Muscle of arm (tissue), 14 donors: Measurements from ENCODE around the gene SMAD6. TPM values are rescaled to one million over a fixed set of nuclear protein-coding genes. Genes with fewer than 3 reads are reported as not detected.

Source experiments
- DNase-seq: peaks from one replicate; pipeline ENCODE4 v3.0.0-alpha.2; 2013
- long read RNA-seq, 11 donors: transcript quantifications; one replicate each; lab custom pipeline, GENCODE V29; 2026
- polyA plus RNA-seq, 12 donors: library from polyadenylated mRNA; unstranded; fragments of 120-200 nt; gene quantifications; one replicate each; pipeline ENCODE4 v1.2.1, GENCODE V29; 2013; ENCODE audit not compliant: insufficient read length in 12 of 12

SMAD6 gene
- polyA plus RNA-seq = 10 to 100 TPM in 1 of 12 donors, 1 to 10 TPM in 9, not detected in 2; 3.2 to 11.6 (median 3.7) TPM
- long read RNA-seq, donor 1, transcript SMAD6-201 (4 exons, 3,835 nt) = major isoform, 10 of 10 reads
- long read RNA-seq, donor 1, partial matches to known transcripts = 0 of 10 reads
- long read RNA-seq, donor 1, other reads (novel, unspliced or antisense) = 0 of 10 reads
- long read RNA-seq, donor 2, partial matches to known transcripts = 0 of 1 reads
- long read RNA-seq, donor 2, other reads (novel, unspliced or antisense) = 0 of 1 reads
- long read RNA-seq, donor 3, partial matches to known transcripts = 0 of 1 reads
- long read RNA-seq, donor 3, other reads (novel, unspliced or antisense) = 0 of 1 reads
- long read RNA-seq, donor 4, full-length matches to known transcripts = 2 of 2 reads
- long read RNA-seq, donor 4, partial matches to known transcripts = 0 of 2 reads
- long read RNA-seq, donor 4, other reads (novel, unspliced or antisense) = 0 of 2 reads
- long read RNA-seq, donor 5 = 0 reads
- long read RNA-seq, donor 6 = 0 reads
- long read RNA-seq, donor 7, partial matches to known transcripts = 0 of 2 reads
- long read RNA-seq, donor 7, other reads (novel, unspliced or antisense) = 0 of 2 reads
- long read RNA-seq, donor 8, transcript SMAD6-201 (4 exons, 3,835 nt) = major isoform, 5 of 5 reads
- long read RNA-seq, donor 8, partial matches to known transcripts = 0 of 5 reads
- long read RNA-seq, donor 8, other reads (novel, unspliced or antisense) = 0 of 5 reads
- long read RNA-seq, donor 9, full-length matches to known transcripts = 3 of 3 reads
- long read RNA-seq, donor 9, partial matches to known transcripts = 0 of 3 reads
- long read RNA-seq, donor 9, other reads (novel, unspliced or antisense) = 0 of 3 reads
- long read RNA-seq, donor 10, full-length matches to known transcripts = 5 of 5 reads
- long read RNA-seq, donor 10, partial matches to known transcripts = 0 of 5 reads
- long read RNA-seq, donor 10, other reads (novel, unspliced or antisense) = 0 of 5 reads
- long read RNA-seq, donor 11, full-length matches to known transcripts = 2 of 2 reads
- long read RNA-seq, donor 11, partial matches to known transcripts = 0 of 2 reads
- long read RNA-seq, donor 11, other reads (novel, unspliced or antisense) = 0 of 2 reads

GRCh38 chr15:66702035-66702786 lies at the start of gene SMAD6:
TSS of gene SMAD6 (plus strand) at chr15:66702236. CDS start at chr15:66703259, 1,023 bp downstream.
- DNase-seq = peak; percentile 88

GRCh38 chr15:66652806-66653205 lies 49.2 kb upstream of the SMAD6 start:
- DNase-seq = no peak

- no peak for DNase-seq
Observed at GRCh38 chr15:66653398-66653797, 48.6 kb upstream of the SMAD6 start.

- no peak for DNase-seq
Observed at GRCh38 chr15:66653852-66654251, 48.2 kb upstream of the SMAD6 start.

GRCh38 chr15:66654361-66654738 lies 47.7 kb upstream of the SMAD6 start:
- no peak for DNase-seq

- no peak for DNase-seq
Observed at GRCh38 chr15:66654739-66655375, 47.2 kb upstream of the SMAD6 start.

GRCh38 chr15:66655511-66655910 lies 46.5 kb upstream of the SMAD6 start:
- DNase-seq = no peak

- DNase-seq = no peak
Observed at GRCh38 chr15:66655997-66656396, 46.0 kb upstream of the SMAD6 start.

GRCh38 chr15:66657185-66658020 lies 44.6 kb upstream of the SMAD6 start:
- no peak for DNase-seq

- DNase-seq = no peak
Observed at GRCh38 chr15:66658044-66658443, 44.0 kb upstream of the SMAD6 start.

- no peak for DNase-seq
Observed at GRCh38 chr15:66658855-66659254, 43.2 kb upstream of the SMAD6 start.

- no peak for DNase-seq
Observed at GRCh38 chr15:66659384-66659783, 42.7 kb upstream of the SMAD6 start.

GRCh38 chr15:66661432-66662096 lies 40.5 kb upstream of the SMAD6 start:
- no peak for DNase-seq

GRCh38 chr15:66662522-66662921 lies 39.5 kb upstream of the SMAD6 start:
- no peak for DNase-seq

GRCh38 chr15:66663664-66664063 lies 38.4 kb upstream of the SMAD6 start:
- no peak for DNase-seq

- no peak for DNase-seq
Observed at GRCh38 chr15:66670175-66670574, 31.9 kb upstream of the SMAD6 start.

- no peak for DNase-seq
Observed at GRCh38 chr15:66670762-66671580, 31.1 kb upstream of the SMAD6 start.

GRCh38 chr15:66672867-66673266 lies 29.2 kb upstream of the SMAD6 start:
- DNase-seq = no peak
